BLaER1 (cell line): ENCODE data around the gene OXER1.

ENCODE experiments used
- H3K27ac ChIP-seq: shearing (Covaris generic); formaldehyde crosslinking; 2 replicates; pipeline ENCODE4 v1.8.1; 2022
- H3K27me3 ChIP-seq: shearing (Covaris generic); formaldehyde crosslinking; 2 replicates; pipeline ENCODE4 v1.8.1; 2022
- H3K36me3 ChIP-seq: shearing (Covaris generic); formaldehyde crosslinking; 2 replicates; pipeline ENCODE4 v1.8.1; 2022
- H3K4me1 ChIP-seq: shearing (Covaris generic); formaldehyde crosslinking; 2 replicates; pipeline ENCODE4 v1.8.1; 2022
- H3K4me2 ChIP-seq: shearing (Covaris generic); formaldehyde crosslinking; 2 replicates; pipeline ENCODE4 v1.8.1; 2022
- H3K4me3 ChIP-seq: shearing (Covaris generic); formaldehyde crosslinking; 2 replicates; pipeline ENCODE4 v1.8.1; 2022
- H3K9ac ChIP-seq: shearing (Covaris generic); formaldehyde crosslinking; 2 replicates; pipeline ENCODE4 v1.8.1; 2022
- H3K9me3 ChIP-seq: shearing (Covaris generic); formaldehyde crosslinking; 2 replicates; pipeline ENCODE4 v1.8.1; 2022
- H4K20me1 ChIP-seq: shearing (Covaris generic); formaldehyde crosslinking; 2 replicates; pipeline ENCODE4 v1.8.1; 2022
- Cebpa-rat ChIP-seq: shearing (Covaris generic); IDR thresholded peaks from 2 replicates; pipeline ENCODE4 v1.8.1; 2022

OXER1 gene

DNA sequence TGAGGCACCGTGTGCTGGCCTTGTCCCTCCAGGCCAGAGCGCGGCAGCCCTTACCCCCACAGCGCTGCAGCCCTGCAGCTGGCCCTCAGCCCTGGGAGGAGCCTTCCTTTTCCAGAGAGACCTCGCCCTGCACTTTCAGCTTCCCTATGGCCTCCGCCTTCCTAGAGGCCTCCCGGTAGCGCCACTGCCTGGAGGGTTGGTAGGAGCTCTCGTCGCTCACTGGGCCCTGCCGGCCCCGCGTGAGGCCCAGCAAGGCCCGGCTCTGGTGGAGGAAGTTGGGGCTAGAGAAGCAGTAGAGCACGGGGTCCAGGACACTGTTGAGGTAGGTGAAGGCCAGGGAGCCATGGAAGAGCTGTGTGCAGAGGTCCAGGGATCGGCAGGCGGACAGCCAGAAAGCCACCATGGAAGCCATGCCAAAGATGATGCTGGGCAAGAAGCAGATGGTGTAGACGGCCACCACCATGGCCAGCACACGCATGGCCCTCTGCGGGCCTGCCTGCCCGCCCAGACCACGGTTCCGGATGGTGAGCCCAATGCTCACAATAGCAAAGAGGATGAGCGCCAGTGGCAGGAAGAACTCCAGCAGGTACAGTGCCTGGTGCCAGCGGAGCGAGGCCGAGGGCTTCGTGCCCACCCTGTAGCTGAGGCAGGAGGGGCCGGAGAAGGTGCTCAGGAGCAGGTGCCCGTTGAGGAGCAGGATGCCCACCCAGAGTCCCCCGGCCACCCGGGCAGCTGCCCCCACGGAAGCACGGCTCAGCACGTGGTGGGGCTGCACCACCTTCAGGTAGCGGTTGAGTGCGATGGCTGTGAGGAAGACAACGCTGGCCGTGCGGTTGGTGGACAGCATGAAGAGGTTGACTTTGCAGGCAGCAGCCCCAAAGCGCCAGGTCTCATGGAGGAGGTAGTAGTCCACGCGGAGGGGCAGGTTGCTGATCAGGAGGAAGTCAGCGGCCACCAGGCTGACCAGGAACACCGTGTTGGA is 821 bp downstream of the OXER1 start:
- no peaks in the 10 kb centered on the region for H3K9me3 ChIP-seq
- H3K4me3 ChIP-seq, result no peak overlapping the region
- H3K4me1 ChIP-seq, result peaks cover 12% of the 10 kb centered on the region; the same call in 1 of the 2 replicates
- H4K20me1 ChIP-seq, result no peaks in the 10 kb centered on the region
- no peak for TF ChIP-seq Cebpa-rat
- no peak overlapping the region for H3K9ac ChIP-seq
- H3K27ac ChIP-seq, result no peak overlapping the region
- H3K4me2 ChIP-seq, result no peak overlapping the region
- H3K36me3 ChIP-seq, result peaks cover 21% of the 10 kb centered on the region; the same call in 1 of the 2 replicates
- no peaks in the 10 kb centered on the region for H3K27me3 ChIP-seq

DNA sequence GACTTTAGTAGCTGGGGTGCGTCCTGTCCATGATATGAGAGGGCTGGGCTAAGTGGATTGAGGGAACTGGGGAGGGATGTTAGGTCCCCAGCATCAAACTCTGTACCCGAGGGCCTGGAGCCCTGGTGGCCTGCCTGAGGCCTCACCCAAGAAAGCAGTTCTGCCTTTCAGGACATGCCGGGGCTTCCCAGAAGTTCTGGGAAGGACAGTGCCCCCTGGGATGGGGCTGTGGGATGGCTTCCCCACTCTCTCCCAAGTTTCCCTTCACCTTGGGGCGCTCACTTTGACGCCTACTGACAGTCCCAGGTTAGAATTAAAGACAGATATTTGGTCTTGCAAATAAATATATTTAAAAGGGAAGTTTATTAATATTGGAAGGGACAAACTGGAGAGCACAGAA is 1.8 kb downstream of the OXER1 start:
- no peak for TF ChIP-seq Cebpa-rat
- H3K4me1 ChIP-seq, result peaks cover 20% of the 10 kb centered on the region
- no peak overlapping the region for H3K9ac ChIP-seq
- H3K4me3 ChIP-seq, result no peak overlapping the region
- no peak overlapping the region for H3K4me2 ChIP-seq
- no peaks in the 10 kb centered on the region for H3K27me3 ChIP-seq
- H3K27ac ChIP-seq, result no peak overlapping the region
- H4K20me1 ChIP-seq, result no peaks in the 10 kb centered on the region
- H3K36me3 ChIP-seq, result peaks cover 21% of the 10 kb centered on the region; the same call in 1 of the 2 replicates
- no peaks in the 10 kb centered on the region for H3K9me3 ChIP-seq

DNA sequence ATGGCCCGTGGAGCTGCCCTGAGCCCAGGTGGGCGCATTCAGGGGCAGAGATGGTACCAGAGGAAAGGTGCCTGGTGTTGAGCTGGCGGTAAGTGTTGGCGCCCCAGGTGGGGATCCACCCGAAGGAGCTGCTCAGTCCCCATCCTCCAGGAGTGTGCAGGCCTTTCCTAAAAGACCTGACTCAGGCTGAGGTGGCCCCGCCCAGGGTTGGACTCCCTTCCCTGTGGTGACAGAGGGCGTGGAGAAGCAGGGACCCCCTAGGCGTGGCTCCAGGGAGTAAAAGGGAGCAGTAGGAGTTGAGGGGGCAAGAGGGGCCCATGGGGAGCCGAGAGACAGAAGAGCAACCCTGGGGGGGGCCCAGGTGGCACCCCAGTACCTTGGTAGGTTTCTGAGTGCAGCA is 2.4 kb downstream of the OXER1 start:
- Histone ChIP-seq H3K4me3 (no peak overlapping the region), H3K4me2 (no peak overlapping the region), H3K27me3 (no peaks in the 10 kb centered on the region), H4K20me1 (no peaks in the 10 kb centered on the region), H3K9ac (no peak overlapping the region), H3K36me3 (peaks cover 21% of the 10 kb centered on the region; the same call in 1 of the 2 replicates), H3K9me3 (no peaks in the 10 kb centered on the region), H3K27ac (no peak overlapping the region), H3K4me1 (peaks cover 26% of the 10 kb centered on the region)
- TF ChIP-seq Cebpa-rat, result no peak

DNA sequence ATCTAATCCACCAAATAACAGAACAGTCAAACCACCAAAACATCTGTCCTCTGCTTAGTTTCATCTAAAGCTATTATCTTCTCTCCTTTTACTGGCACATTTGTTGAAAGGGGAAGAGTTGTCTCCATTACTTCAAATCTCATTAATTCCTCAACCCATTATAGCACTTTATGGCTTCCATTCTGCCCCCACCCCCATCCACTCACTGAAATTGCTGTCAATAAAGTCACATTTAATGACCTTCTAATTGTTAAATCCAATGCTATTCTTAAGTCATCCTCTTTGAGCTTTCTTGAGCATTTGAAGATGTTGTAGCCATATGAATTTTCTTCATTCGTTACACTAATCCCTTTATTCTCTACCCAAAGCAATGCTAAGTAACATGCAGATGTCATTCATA is 5.2 kb downstream of the OXER1 start:
- no peak for TF ChIP-seq Cebpa-rat
- H3K4me3 ChIP-seq, result no peak overlapping the region
- H4K20me1 ChIP-seq, result no peaks in the 10 kb centered on the region
- H3K27me3 ChIP-seq, result no peaks in the 10 kb centered on the region
- H3K4me1 ChIP-seq, result peaks cover 42% of the 10 kb centered on the region
- H3K27ac ChIP-seq, result no peak overlapping the region
- no peak overlapping the region for H3K9ac ChIP-seq
- no peak overlapping the region for H3K4me2 ChIP-seq
- H3K9me3 ChIP-seq, result no peaks in the 10 kb centered on the region
- H3K36me3 ChIP-seq, result peaks cover 19% of the 10 kb centered on the region; the same call in 1 of the 2 replicates

DNA sequence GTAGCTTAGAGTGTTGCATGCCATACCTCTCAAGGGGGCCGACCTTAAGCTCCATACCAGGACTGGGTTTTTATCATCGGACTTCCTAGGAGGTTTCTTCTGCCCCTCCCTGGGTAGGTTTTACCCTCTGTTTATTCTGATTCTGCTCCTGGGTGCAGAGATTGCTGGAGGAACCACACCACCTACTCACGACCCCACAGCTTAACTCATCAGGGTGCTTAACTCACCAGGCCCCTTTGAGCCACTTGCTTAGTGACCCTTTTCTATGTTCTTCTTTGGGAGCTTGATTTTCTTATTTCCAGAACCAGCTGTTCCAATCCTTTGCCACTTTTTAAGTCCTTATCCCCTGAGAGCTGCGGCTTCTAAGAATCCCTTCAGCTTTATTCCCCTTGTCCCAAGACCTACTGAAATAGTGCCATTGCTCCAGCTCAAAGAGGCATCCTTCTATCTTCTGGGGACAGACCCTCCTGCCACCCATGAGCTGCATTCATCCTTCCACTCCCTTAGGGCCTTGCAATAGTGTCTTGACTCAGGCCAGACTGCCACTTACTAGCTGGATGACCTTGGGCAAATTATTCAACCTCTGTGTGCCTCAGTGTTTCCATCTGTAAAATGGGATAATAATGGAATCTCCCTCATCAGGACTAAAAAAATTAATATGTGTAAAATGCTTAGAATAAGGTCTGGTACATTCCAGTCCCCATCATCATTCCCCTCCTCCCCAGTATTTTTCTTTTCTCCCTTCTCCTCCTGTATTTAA is 5.8 kb downstream of the OXER1 start:
- Histone ChIP-seq H3K9ac (no peak overlapping the region), H3K4me2 (no peak overlapping the region), H3K4me1 (peaks cover 48% of the 10 kb centered on the region), H3K27ac (no peak overlapping the region), H3K27me3 (no peaks in the 10 kb centered on the region), H3K36me3 (peaks cover 13% of the 10 kb centered on the region; the same call in 1 of the 2 replicates), H3K9me3 (no peaks in the 10 kb centered on the region), H4K20me1 (no peaks in the 10 kb centered on the region), H3K4me3 (no peak overlapping the region)
- no peak for TF ChIP-seq Cebpa-rat

DNA sequence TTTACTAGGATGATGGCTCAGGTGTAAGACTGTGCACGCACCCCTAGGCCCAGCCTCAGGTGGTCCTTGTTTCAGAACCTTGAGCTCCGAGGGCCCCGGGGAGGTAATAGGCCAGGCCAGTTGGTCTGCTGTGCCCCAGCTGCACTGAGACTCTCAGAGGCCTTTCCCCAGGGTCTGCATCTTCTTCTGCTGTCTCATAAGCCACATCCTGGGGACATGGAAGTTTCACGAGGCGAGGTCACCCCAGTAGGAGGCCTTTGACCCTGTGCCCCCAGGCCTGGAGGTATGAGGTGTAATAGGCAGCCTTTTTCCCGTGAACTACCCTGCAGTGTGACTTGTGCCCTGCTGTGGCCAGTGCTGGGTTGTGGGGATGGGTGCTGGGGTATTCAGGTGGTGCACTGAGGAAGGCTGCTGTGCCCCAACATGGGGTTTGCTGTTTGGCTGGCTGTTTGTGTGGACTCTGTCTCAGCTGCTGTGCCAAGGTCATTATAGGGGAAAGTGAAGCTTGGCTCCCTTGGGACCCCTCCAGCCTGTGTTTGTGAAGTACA is 6.9 kb downstream of the OXER1 start:
- H4K20me1 ChIP-seq, result no peaks in the 10 kb centered on the region
- peak overlapping the region; percentile 83 for H3K27ac ChIP-seq
- no peak overlapping the region; the same call in 1 of the 2 replicates for H3K4me3 ChIP-seq
- peaks cover 59% of the 10 kb centered on the region for H3K4me1 ChIP-seq
- peak overlapping the region; percentile 82 for H3K4me2 ChIP-seq
- peaks cover 5% of the 10 kb centered on the region; the same call in 1 of the 2 replicates for H3K36me3 ChIP-seq
- no peaks in the 10 kb centered on the region for H3K9me3 ChIP-seq
- H3K9ac ChIP-seq, result peak overlapping the region; percentile 62
- H3K27me3 ChIP-seq, result no peaks in the 10 kb centered on the region
- no peak for TF ChIP-seq Cebpa-rat

DNA sequence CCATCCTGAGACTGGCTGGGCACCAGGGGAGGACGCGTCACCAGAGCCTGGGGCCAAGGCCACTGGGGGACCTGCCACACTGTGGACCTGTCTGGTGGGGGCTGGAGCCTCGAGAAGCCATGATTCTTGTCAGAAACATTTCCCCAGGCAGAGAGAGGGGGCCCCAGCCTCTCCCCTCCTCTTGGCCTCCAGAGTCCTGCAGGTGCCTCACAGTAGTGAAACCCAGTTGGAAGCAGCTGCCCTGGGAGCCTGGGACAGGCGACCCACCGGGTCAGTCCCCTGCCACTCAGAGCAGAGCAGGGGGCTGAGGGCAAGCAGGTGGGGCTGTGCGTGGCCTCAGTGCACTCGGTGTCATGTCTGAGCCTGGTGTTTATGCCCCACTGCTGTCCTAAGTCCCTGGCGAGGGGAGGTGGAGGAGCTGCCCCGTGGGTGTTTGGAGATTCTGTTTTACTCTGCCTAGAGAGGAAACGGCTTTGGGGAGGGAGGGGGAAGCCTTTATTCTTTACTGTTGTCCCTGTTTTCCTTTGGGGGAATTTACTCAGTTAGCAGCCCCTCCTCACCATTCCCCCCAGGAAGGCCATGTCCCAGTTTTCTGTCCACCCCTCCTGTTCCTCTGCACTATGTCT is 7.7 kb downstream of the OXER1 start:
- Histone ChIP-seq H3K4me3 (no peak overlapping the region; the same call in 1 of the 2 replicates), H3K9me3 (no peaks in the 10 kb centered on the region), H3K27me3 (no peaks in the 10 kb centered on the region), H3K27ac (peak overlapping the region; percentile 83), H3K36me3 (0 out of 2 replicates have a peak, but pooled peaks cover 5% of the 10 kb centered on the region), H3K9ac (peak overlapping the region; percentile 62), H4K20me1 (no peaks in the 10 kb centered on the region), H3K4me2 (peak overlapping the region; percentile 82), H3K4me1 (peaks cover 67% of the 10 kb centered on the region)
- TF ChIP-seq Cebpa-rat, result no peak

DNA sequence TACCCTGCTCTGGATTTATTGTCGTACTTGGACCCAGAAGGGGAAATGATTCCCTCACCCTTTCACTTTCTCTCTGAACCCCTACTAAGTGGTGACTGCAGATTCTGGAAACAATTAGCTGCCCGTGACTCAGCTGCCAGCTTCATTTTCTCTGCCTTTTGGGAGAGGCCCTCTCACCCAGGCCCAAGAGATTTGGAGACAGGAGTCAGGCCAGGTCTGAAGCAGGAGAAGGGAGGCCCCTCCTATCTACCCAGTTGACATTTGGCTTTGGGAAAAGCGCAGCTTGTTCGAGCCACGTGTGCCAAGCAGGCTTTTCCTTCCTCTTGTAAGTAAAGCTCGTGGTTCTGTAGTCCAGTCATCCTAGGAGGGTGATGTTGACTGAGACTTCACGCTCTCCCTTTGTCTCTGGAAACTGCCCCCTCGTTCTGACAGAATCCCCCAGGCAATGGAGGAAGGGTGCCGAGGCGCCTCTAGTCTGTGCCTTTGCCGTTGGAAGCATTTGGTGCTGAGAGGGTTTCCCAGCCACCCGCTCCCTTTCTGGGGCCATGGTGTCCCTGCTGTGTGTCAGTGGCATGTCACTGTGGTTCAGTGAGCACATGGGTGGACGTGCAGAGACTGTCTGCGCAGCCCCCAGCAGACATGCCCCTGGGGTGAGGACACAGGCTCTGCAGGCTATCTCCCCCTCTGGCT is 8.6 kb downstream of the OXER1 start:
- 0 out of 2 replicates have a peak, but pooled peaks cover 2% of the 10 kb centered on the region for H3K36me3 ChIP-seq
- H3K4me1 ChIP-seq, result peaks cover 76% of the 10 kb centered on the region
- H4K20me1 ChIP-seq, result no peaks in the 10 kb centered on the region
- peak overlapping the region; percentile 82 for H3K4me2 ChIP-seq
- peak overlapping the region; percentile 62 for H3K9ac ChIP-seq
- TF ChIP-seq Cebpa-rat, result no peak
- peak overlapping the region; percentile 83 for H3K27ac ChIP-seq
- H3K9me3 ChIP-seq, result no peaks in the 10 kb centered on the region
- no peaks in the 10 kb centered on the region for H3K27me3 ChIP-seq
- peak overlapping the region; percentile 9; the same call in 1 of the 2 replicates for H3K4me3 ChIP-seq

DNA sequence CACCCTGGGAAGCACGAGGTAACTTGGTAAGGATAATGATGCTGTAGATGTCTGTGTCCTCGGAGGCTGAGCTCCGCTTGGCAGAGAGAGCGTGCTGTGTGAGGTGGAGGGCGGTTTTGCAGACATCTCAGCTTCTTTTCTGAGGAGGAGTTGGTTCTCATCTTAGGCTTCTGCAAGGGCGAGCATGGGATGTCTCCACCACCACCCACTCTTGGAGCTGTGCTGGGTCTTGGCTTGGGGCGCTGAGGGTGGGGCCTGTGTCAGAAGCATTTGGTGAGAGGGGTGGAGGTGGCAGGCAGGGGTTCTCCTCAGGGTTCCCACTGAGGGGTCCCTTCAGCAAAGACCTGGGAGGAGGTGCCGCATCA is 9.2 kb downstream of the OXER1 start:
- H3K27ac ChIP-seq, result peak overlapping the region; percentile 83
- no peaks in the 10 kb centered on the region for H3K36me3 ChIP-seq
- H3K9me3 ChIP-seq, result no peaks in the 10 kb centered on the region
- peak overlapping the region; percentile 62 for H3K9ac ChIP-seq
- no peak for TF ChIP-seq Cebpa-rat
- H4K20me1 ChIP-seq, result no peaks in the 10 kb centered on the region
- peak overlapping the region; percentile 82 for H3K4me2 ChIP-seq
- peak overlapping the region; percentile 9; the same call in 1 of the 2 replicates for H3K4me3 ChIP-seq
- H3K27me3 ChIP-seq, result no peaks in the 10 kb centered on the region
- peaks cover 79% of the 10 kb centered on the region for H3K4me1 ChIP-seq
